Neural cell (in vitro differentiated cells): ENCODE measurements around the gene SEC16A. TPM values are rescaled to one million over a fixed set of nuclear protein-coding genes. Genes with fewer than 3 reads are reported as not detected.

Experiments
- H2AFZ ChIP-seq: fragments of 200-600, 300-800 bp; sonication (generic), shearing (Covaris generic); 2 replicates; pipeline ENCODE4 v1.6.0; 2014; ENCODE audit warnings: low read depth, mild to moderate bottlenecking, antibody characterized with exemption, low read length, moderate library complexity
- H3F3A ChIP-seq: fragments of 200-600 bp; shearing (Covaris generic); 2 replicates; pipeline ENCODE4 v1.6.1; 2016; ENCODE audit warnings: mild to moderate bottlenecking, moderate library complexity, mixed read lengths, antibody characterized with exemption, low read length; ENCODE audit not compliant: insufficient read depth, poor library complexity, severe bottlenecking
- H3K27ac ChIP-seq: fragments of 200-600, 300-800 bp; sonication (generic), shearing (Covaris generic); 2 replicates; pipeline ENCODE4 v1.5.1; 2014; ENCODE audit warnings: mild to moderate bottlenecking, low read length, moderate library complexity
- H3K27me3 ChIP-seq: fragments of 300-800, 200-600 bp; sonication (generic), shearing (Covaris generic); 2 replicates; pipeline ENCODE4 v1.6.0; 2014; ENCODE audit warnings: mild to moderate bottlenecking, low read depth, low read length, moderate library complexity; ENCODE audit not compliant: insufficient read depth
- H3K36me3 ChIP-seq: fragments of 300-800, 200-600 bp; sonication (generic), shearing (Covaris generic); 2 replicates; pipeline ENCODE4 v1.5.1; 2014; ENCODE audit warnings: mild to moderate bottlenecking, antibody characterized with exemption, low read length, moderate library complexity; ENCODE audit not compliant: insufficient read depth
- H3K4me2 ChIP-seq: fragments of 300-800, 200-600 bp; sonication (generic), shearing (Covaris generic); 2 replicates; pipeline ENCODE4 v1.6.0; 2014; ENCODE audit warnings: mild to moderate bottlenecking, low read length
- H3K4me3 ChIP-seq: fragments of 300-800, 200-600 bp; sonication (generic), shearing (Covaris generic); 2 replicates; pipeline ENCODE4 v1.5.1; 2014; ENCODE audit warnings: mild to moderate bottlenecking, low read length, moderate library complexity
- H3K79me2 ChIP-seq: fragments of 200-600 bp; shearing (Covaris generic); replicated peaks from 2 replicates; pipeline ENCODE4 v1.6.0; 2014; ENCODE audit warnings: mild to moderate bottlenecking, low read length, moderate library complexity; ENCODE audit not compliant: insufficient read depth
- H3K9ac ChIP-seq: fragments of 300-800, 200-600 bp; sonication (generic), shearing (Covaris generic); 2 replicates; pipeline ENCODE4 v1.6.1; 2016; ENCODE audit warnings: mild to moderate bottlenecking, low read length, mixed read lengths
- H3K9me2 ChIP-seq: fragments of 200-600 bp; shearing (Covaris generic); 2 replicates; pipeline ENCODE4 v1.6.1; 2016; ENCODE audit warnings: mild to moderate bottlenecking, low read length, mixed read lengths; ENCODE audit not compliant: insufficient read depth
- H3K9me3 ChIP-seq: fragments of 200-600, 300-800 bp; sonication (generic), shearing (Covaris generic); 2 replicates; pipeline ENCODE4 v1.6.1; 2016; ENCODE audit warnings: mild to moderate bottlenecking, mixed run types, low read length, moderate library complexity, mixed read lengths
- H4K20me1 ChIP-seq: fragments of 200-600 bp; shearing (Covaris generic); 2 replicates; pipeline ENCODE4 v1.6.1; 2016; ENCODE audit warnings: mild to moderate bottlenecking, mixed run types; ENCODE audit not compliant: insufficient read depth
- EP300 ChIP-seq: fragments of 450-650 bp; conservative IDR thresholded peaks from 2 replicates; pipeline ENCODE4 v1.6.1; 2014; ENCODE audit warnings: antibody characterized with exemption, mild to moderate bottlenecking, moderate library complexity; ENCODE audit not compliant: poor library complexity, severe bottlenecking
- EZH2 ChIP-seq: fragments of 200-600, 300-800 bp; shearing (Covaris generic), sonication (generic); IDR thresholded peaks from 2 replicates; pipeline ENCODE4 v1.6.1; 2014; ENCODE audit warnings: antibody characterized with exemption, low read length, borderline replicate concordance, mild to moderate bottlenecking; ENCODE audit not compliant: insufficient read depth, poor library complexity, severe bottlenecking
- MXI1 ChIP-seq: fragments of 450-650 bp; conservative IDR thresholded peaks from 2 replicates; pipeline ENCODE4 v1.6.1; 2014; ENCODE audit warnings: antibody characterized with exemption, mild to moderate bottlenecking; ENCODE audit not compliant: poor library complexity, severe bottlenecking
- RAD21 ChIP-seq: fragments of 450-650 bp; conservative IDR thresholded peaks from 2 replicates; pipeline ENCODE4 v1.6.1; 2014; ENCODE audit warnings: antibody characterized with exemption, mild to moderate bottlenecking, moderate library complexity
- SMC3 ChIP-seq: fragments of 450-650 bp; conservative IDR thresholded peaks from 2 replicates; pipeline ENCODE4 v1.6.1; 2014; ENCODE audit warnings: antibody characterized with exemption, mild to moderate bottlenecking, moderate library complexity; ENCODE audit not compliant: poor library complexity
- polyA plus RNA-seq: library from polyadenylated mRNA; depleted of rRNA; stranded (reverse); fragments of >200 nt; gene quantifications from 2 replicates; pipeline ENCODE4 v1.2.3, GENCODE V29; 2014
- TF ChIP-seq, protein P1 (sequence below): IDR thresholded peaks from 2 replicates; pipeline ENCODE4 v1.6.1; 2012; ENCODE audit warnings: borderline replicate concordance
- TF ChIP-seq, protein P2 (sequence below): fragments of 450-650 bp; IDR thresholded peaks from 2 replicates; pipeline ENCODE4 v1.5.1; 2014; ENCODE audit warnings: antibody characterized with exemption, mild to moderate bottlenecking, moderate library complexity; ENCODE audit not compliant: poor library complexity, severe bottlenecking

SEC16A gene
- polyA plus RNA-seq, 1 donor from 2014 or later, result 15.4 TPM

DNA sequence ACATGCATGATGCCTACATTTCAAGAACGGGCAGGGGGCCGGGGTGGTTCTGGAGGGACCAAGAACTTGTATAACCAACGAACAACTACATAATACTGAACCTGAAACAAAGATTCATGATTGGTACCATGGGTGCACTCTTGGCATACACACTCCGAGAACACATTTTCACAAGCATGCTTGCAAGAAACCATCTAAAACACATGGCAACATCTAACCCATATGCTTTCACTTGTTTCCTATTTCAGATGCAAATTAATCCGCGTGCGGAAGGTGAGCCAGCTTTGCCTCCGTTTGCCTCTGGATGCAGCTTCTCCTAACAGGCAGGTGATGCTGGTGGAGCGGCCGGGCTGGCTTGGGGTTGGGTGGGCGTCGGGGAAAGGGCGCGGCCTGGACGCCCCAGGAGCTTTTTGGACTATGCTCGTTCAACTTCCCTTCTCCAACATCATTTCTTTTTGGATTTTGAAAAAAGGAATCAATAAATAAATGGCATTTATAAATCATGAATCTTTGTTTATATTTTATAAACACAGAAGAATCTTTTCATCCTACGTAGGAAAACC lies 12.5 kb upstream of the SEC16A start:
- no peaks in the 10 kb centered on the region for H3F3A ChIP-seq
- TF ChIP-seq EP300 (no peak), RAD21 (no peak), MXI1 (peak; percentile 79)
- H3K36me3 ChIP-seq, result no peaks in the 10 kb centered on the region
- H3K27me3 ChIP-seq, result no peaks in the 10 kb centered on the region
- no peaks in the 10 kb centered on the region for H3K79me2 ChIP-seq
- no peaks in the 10 kb centered on the region for H4K20me1 ChIP-seq
- H3K27ac ChIP-seq, result no peak overlapping the region
- H3K4me3 ChIP-seq, result no peak overlapping the region
- no peaks in the 10 kb centered on the region for H3K9me3 ChIP-seq
- no peaks in the 10 kb centered on the region for H3K9me2 ChIP-seq
- no peak overlapping the region for H2AFZ ChIP-seq
- H3K4me2 ChIP-seq, result no peak overlapping the region
- no peak overlapping the region for H3K9ac ChIP-seq

DNA sequence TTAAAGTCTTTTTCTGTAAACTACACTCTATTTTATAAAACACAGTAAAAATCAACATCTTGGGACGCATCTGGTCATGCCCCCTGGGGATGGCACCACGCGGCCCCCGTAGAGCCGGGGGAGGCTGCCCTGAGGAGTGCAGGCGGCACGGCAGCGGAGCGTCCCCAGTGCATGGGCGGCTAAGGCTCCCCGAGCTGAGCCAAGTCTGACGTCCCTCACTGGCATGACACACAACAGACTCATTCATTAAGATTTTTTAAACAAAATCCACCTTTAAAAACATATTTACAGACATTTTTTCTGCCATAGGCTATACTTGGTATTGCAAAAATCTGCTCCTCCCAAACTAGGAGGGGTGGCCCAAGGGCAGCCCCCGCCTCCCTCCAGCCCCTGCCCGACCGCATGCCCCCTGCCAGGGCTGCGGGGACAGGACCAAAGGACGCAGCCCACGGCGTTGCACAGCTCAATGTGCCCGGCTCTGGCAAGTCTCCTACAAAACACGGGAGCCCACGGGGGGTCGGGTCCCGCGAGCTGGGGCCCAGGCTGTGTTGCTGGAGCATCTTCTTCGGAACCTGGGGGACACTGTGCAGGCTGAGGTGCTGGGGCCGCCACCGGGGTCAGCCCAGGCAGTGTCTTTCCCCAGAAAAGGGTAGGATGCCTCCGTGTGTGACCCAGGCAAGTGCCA lies 11.8 kb upstream of the SEC16A start:
- H3F3A ChIP-seq, result no peaks in the 10 kb centered on the region
- H3K36me3 ChIP-seq, result no peaks in the 10 kb centered on the region
- H3K9ac ChIP-seq, result no peak overlapping the region
- H3K79me2 ChIP-seq, result no peaks in the 10 kb centered on the region
- H3K9me2 ChIP-seq, result no peaks in the 10 kb centered on the region
- no peak overlapping the region for H3K4me3 ChIP-seq
- H2AFZ ChIP-seq, result no peak overlapping the region
- H3K9me3 ChIP-seq, result no peaks in the 10 kb centered on the region
- H3K27ac ChIP-seq, result no peak overlapping the region
- H3K27me3 ChIP-seq, result no peaks in the 10 kb centered on the region
- TF ChIP-seq RAD21 (no peak), EZH2 (no peak), MXI1 (no peak), EP300 (no peak), SMC3 (no peak)
- TF ChIP-seq, protein P1, sequence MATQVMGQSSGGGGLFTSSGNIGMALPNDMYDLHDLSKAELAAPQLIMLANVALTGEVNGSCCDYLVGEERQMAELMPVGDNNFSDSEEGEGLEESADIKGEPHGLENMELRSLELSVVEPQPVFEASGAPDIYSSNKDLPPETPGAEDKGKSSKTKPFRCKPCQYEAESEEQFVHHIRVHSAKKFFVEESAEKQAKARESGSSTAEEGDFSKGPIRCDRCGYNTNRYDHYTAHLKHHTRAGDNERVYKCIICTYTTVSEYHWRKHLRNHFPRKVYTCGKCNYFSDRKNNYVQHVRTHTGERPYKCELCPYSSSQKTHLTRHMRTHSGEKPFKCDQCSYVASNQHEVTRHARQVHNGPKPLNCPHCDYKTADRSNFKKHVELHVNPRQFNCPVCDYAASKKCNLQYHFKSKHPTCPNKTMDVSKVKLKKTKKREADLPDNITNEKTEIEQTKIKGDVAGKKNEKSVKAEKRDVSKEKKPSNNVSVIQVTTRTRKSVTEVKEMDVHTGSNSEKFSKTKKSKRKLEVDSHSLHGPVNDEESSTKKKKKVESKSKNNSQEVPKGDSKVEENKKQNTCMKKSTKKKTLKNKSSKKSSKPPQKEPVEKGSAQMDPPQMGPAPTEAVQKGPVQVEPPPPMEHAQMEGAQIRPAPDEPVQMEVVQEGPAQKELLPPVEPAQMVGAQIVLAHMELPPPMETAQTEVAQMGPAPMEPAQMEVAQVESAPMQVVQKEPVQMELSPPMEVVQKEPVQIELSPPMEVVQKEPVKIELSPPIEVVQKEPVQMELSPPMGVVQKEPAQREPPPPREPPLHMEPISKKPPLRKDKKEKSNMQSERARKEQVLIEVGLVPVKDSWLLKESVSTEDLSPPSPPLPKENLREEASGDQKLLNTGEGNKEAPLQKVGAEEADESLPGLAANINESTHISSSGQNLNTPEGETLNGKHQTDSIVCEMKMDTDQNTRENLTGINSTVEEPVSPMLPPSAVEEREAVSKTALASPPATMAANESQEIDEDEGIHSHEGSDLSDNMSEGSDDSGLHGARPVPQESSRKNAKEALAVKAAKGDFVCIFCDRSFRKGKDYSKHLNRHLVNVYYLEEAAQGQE, result no peak
- TF ChIP-seq, protein P2, sequence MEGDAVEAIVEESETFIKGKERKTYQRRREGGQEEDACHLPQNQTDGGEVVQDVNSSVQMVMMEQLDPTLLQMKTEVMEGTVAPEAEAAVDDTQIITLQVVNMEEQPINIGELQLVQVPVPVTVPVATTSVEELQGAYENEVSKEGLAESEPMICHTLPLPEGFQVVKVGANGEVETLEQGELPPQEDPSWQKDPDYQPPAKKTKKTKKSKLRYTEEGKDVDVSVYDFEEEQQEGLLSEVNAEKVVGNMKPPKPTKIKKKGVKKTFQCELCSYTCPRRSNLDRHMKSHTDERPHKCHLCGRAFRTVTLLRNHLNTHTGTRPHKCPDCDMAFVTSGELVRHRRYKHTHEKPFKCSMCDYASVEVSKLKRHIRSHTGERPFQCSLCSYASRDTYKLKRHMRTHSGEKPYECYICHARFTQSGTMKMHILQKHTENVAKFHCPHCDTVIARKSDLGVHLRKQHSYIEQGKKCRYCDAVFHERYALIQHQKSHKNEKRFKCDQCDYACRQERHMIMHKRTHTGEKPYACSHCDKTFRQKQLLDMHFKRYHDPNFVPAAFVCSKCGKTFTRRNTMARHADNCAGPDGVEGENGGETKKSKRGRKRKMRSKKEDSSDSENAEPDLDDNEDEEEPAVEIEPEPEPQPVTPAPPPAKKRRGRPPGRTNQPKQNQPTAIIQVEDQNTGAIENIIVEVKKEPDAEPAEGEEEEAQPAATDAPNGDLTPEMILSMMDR, result no peak
- H3K4me2 ChIP-seq, result no peak overlapping the region
- H4K20me1 ChIP-seq, result no peaks in the 10 kb centered on the region
